HTR-8/SVneo (cell line): ENCODE measurements around the gene AMBRA1.
"Not testable (repeated sequence)": the region's sequence is repeated elsewhere in the genome, so short reads cannot be mapped to it uniquely, and the experiment has no call there.

ENCODE experiments used
- DNase-seq: peaks from one replicate; pipeline ENCODE4 v3.0.0; 2011; ENCODE audit warnings: low spot score, mixed read lengths; ENCODE audit not compliant: insufficient read length
- FAIRE-seq: peaks from 2 replicates; lab custom pipeline; 2011; peaks lifted over from hg19 to GRCh38; lab: Jason Lieb, UNC

AMBRA1 gene

DNA sequence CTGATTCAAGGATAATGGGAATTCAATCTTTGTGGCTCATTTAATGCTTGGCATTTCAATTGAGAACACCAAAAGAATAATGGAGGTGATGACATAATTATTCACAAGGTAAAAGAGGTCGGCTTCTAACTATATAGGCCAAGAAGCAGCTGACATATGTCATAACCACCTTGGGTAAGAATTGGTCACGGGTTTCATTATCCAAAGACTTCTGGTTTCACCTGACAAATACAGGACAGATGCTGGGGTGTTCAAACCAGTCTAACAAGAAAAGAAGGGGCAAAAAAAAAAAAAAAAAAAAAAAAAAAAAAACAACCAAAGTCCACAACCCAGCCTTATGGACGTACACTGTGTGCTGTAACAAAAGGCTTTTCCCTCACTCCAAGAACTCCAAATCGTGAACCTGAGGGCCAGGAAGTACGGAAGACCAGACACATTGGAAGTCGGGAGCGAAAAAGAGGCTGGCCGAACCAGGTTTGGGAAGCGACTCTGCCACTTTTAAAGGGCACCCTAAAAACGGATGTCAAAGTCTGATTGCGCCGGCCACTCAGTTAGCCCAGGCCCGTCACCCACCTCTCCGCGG is 22.8 kb upstream of the AMBRA1 start:
- FAIRE-seq (no peak), DNase-seq (no peak)

DNA sequence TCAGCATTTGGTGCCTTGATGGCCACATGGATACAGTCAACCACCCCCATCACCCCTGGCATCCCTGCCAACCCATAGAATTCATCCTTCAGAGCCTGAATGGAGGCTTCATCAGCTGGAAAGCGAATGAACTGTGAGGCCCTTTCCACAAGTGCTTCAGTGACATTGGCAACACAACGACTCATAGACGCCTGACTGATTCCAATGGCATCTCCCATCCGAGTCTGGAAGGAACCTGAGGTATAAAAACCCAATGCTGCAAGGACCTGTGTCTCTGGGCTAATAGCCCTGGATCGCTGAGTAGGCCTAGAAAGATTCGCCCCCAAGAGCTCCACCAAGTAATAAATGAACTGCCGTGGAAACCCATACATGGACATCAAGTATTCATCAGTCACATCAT is 21.9 kb upstream of the AMBRA1 start:
- DNase-seq (no peak), FAIRE-seq (no peak)

DNA sequence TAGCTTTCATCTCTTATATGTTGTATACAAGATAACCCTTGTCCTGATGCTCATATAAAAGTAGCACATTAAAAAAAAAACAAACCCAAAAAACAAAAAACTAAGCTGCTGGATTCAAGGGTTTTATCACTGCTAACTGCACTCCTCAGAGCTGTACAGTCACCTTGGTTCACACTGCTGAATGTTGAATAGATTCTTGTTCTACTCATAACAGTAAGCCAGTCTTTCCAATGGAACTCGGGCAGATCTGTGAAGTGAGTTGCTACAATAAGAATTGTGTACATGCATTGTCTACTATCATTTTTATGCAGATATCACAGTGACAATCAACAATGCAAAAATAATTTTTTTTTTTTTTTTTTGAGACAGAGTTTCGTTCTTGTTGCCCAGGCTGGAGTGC is 18.5 kb upstream of the AMBRA1 start:
- DNase-seq (no peak), FAIRE-seq (no peak)

DNA sequence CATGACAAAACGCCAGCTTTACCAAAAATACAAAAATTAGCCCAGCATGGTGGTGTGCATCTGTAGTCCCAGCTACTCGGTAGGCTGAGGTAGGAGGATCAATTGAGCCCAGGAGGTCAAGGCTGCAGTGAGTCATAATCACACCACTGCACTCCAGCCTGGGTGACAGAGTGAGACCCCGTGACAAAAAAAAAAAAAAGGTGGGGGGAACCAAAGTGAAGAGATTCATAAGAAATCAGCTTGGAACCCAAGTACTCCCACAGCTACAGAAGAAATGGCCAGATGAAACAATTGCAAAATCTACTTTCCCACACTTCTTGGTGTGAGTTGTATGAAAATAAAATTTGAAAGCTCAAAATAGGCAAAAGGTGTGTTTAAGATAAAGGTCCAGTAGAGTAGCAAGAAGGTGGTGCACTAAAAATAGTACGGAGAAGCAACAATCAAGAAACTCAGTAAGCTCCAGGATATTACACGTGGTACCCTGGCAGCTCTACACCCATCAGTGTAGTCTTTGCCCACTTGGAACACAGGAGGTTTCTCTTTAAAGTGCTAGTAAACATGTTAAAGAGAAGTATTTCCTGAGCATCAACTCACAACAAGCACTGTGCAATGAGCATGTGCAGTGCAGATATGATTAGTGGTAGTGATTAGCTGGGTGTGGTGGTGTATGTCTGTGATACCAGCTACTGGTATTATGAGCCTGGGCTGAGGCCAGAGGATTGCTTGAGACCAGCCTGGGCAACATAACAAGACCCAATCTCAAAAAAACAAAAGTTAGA is 17.9 kb upstream of the AMBRA1 start:
- no peak for FAIRE-seq

DNA sequence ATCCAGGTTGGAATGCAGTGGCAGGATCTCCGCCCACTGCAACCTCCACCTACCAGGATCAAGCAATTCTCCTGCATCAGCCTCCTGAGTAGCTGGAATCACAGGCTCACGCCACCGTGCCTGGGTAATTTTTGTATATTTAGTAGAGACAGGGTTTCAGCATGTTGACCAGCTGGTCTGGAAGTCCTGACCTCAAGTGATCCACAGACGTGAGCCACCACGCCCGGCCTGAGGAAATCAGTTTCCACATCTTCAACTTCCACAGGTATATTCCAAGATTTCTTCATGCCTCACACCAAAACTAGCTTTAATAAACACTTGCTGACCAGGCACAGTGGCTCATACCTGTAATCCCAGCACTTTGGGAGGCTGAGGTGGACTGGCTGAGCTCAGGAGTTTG is 15.6 kb upstream of the AMBRA1 start:
- no peak for FAIRE-seq
- DNase-seq = no peak

More for the DNA sequence above, 17.9 kb upstream of the AMBRA1 start:
- no peak for DNase-seq

DNA sequence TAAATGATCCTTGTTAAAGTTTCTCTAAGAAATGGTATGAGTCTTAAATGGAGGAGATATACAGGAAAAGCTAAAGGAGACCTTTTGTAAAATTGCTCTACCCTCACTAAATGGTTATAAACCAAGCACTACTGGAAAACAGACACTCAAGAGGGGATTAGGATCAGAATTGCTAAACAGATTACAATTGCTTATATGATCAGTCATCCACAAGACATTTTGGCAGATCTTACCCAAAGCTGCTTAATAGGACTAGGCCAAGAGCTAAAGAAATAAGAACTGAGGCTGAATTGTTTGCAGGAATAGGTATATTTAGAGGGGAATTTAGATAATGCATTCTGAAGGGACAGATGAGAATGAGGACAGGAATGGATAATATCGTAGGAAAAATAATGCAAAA is 13.7 kb upstream of the AMBRA1 start:
- no peak for DNase-seq
- FAIRE-seq = no peak

DNA sequence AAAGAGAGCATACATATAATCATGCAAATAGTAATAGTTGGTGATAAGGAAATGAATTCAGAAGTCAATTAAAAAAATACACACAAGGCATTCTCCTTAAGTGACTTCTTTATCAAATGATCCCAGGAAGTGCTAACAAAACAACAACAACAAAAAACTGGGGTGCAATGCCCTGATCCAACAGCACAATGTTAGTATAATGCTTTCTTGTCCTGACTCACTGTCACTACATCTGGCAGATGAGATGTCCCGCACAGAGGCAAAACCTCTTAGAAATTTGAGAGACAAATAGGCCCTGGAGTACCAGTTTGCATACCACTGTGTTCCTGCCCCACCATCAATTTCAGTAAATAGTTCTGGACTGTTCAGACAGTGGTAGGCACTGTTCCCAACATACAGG is 11.0 kb upstream of the AMBRA1 start:
- no peak for FAIRE-seq
- DNase-seq = no peak

DNA sequence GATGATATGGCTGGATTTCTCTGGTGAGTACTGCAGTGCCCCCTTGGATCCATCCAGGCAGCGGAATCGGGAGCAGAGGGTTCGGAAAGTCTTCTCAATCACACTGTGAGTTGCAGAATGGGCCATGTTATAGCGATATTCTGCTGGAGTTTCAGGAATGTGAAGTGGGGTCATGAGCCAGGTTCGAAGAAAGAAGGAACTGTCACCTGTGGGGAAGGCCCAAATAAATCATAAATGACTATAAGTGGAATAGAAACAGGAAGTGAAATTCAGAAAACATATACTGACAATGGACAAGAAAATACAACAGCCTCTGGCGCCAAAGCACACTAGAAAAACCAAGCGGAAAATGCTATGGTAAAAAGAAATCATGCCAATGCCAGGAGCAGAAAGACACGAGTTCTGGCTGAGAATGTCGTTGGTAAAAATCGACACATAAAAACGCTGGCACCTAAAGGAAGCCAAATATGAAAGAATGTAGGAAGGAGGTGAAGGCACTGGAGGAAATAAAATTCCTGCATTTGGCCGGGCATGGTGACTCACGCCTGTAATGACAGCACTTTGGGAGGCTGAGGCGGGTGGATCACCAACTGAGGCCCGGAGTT is 10.0 kb upstream of the AMBRA1 start:
- no peak for FAIRE-seq

DNA sequence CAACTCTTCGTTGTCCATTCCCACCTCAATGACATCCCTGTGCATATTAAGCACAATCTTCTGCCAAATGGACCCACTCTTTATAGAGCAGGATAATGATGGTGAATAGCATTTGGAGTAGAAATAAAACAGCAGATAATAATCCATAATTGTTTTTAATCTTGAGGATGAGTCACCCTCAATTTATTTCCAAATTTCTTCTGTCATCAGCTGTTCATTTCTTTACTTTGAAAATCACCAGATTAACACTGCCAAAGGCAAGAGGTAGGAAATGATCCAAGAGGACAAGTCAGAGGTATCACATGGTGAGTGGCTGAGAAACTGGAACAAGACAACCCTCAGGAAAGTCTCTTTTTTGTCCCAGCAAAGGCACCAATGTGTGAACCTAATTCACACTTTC is 7.3 kb upstream of the AMBRA1 start:
- FAIRE-seq = no peak
- DNase-seq = no peak

More for the DNA sequence above, 10.0 kb upstream of the AMBRA1 start:
- DNase-seq = no peak

DNA sequence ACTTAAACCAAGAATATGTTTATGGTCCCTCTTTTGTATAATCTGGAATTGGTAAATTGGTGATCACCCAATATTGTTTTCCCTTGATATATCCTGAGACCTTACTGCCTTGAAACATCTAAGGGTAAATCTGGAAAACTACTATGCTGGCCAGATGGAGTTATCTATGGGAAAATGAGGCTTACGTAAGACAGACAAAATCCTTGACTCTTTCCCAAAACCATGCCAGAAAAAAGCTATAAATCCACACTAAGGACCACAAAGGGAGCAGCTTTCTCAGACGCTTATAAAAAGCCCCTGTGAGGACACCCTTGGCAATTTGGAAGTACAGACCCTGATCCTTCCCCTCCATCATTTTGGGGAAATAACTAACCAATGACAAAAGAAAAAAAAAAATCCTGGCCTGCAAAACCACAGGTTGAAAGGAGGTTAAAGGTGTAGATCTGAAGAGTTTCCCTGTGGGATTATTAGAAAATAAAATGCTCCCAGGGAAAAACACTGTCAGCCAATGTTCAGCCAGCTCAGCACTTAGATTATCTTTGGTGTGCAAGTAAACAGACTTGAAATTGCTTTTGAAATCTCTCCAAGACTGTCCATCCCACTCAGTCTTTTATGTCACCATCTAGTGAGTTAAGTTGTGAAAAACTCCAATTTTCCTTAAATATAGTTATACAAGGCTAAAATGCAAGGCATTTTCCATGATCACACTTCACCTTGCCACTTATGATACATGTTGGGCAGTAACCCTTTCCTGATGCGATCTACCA is 6.6 kb upstream of the AMBRA1 start:
- DNase-seq = no peak
- FAIRE-seq = no peak

DNA sequence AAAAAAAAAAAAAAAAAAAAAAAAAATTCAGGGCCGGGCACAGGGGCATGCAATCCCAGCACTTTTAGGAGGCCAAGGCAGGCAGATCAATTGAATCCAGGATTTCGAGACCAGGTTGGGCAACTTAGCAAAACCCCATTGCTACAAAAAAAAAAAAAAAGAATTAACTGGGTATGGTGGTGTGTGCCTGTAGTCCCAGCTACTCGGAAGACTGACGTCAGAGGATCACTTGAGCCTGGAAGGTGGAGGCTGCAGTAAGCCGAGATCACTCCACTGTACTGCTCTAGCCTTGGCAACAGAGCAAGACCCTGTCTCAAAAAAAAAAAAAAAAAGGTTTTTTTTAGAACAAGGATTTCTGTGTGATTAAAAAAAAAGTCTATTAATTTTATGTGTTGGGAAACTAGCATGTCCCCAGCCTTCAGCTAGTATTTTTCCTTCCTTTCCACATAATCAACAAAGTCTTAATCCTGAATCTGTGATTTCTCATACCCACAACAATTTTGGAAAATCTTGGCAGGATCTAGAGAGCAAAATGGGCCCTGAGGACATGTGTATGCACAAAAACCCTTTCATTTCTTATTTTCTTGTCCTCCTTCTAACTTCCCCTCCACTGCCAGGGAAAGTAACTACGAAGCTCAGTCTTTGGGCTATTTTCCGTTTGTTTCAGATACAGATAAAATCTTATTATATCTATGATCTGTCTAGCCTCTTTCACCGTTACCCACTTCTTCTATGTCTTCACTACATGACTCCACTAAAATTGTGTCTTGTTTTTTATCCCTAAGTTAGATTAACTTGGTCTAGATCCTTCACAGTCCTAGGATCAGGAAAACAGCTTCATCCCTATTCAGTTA is 5.7 kb upstream of the AMBRA1 start:
- no peak for FAIRE-seq
- no peak for DNase-seq

DNA sequence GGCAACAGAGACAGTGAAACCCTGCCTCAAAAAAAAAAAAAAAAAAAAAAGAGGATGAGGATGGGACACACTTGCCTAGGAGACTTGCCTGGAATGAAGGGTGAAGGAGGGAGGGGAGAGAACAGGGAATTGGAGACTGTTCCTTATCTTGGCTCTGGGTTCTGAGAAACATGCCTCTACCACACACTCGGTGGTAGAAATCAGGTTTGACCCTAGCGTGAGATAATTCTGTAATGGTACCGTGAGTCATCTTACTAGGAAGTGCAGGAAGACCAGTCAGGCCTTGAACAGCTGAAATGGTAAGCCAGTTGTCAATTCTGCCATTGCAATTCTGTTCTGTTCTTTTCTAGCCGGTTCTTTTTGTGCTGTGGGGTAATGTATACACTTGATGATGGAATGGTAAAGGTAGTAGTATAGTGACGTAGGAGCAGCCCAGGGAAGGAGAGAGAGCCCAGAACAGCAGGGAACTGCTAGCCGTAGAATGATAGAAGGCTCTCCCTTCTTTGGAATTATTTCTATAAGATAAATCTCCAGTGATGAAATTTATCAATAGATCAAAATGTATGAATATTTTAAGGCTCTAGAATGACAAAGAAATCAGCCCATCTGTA is 3.9 kb upstream of the AMBRA1 start:
- DNase-seq (no peak), FAIRE-seq (no peak)

DNA sequence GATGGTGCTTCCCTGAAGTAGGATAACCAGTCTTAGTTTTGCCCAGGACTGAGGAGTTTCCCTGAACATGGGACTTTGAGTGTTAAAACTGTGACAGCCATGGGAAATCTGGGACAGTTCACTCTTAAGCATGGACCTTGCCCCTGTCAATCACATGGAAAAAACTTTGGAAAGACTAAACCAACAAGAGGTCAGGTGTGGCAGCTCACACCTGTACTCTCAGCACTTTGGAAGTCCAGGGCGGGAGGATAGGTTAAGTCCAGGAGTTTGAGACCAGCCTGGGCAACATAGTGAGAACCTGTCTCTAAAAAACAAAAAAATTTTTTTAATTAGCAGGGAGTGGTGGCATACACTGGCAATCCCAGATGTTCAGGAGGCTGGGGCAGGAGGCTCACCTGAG is 3.3 kb upstream of the AMBRA1 start:
- DNase-seq = no peak
- FAIRE-seq = no peak

DNA sequence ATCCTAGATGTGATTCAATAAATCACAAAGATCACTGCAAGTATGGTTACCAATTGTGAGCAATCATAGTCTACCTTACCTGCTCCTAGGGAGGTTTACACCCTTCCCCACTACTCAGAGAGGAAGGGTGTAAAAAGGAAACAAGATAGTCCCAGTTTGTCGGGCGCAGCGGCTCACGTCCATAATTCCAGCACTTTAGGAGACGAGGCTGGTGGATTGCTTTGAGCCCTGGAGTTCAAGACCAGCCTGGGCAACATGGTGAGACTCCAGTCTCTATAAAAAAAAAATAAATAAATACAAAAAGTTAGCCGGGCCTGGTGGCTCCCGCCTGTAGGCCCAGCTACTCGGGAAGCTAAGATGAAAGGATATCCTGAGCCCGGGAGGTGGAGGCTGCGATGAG is 962 bp upstream of the AMBRA1 start:
- FAIRE-seq = no peak
- DNase-seq = no peak

DNA sequence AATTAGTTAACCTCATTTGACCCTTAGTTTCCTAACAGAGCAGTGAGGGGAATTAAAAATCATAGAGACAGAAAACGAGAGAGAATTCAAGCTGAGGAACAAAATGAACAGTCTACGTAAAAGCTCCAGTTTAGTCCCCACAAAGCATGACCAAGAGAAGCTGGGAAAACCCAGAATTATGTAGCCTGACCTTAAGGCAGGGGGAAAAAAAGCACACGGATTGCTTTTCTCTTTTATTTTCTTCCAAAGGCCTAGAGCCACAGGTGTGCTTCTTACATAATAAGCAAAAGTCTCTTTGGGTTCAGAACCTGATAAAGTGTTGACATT is 514 bp upstream of the AMBRA1 start:
- FAIRE-seq = no peak

DNA sequence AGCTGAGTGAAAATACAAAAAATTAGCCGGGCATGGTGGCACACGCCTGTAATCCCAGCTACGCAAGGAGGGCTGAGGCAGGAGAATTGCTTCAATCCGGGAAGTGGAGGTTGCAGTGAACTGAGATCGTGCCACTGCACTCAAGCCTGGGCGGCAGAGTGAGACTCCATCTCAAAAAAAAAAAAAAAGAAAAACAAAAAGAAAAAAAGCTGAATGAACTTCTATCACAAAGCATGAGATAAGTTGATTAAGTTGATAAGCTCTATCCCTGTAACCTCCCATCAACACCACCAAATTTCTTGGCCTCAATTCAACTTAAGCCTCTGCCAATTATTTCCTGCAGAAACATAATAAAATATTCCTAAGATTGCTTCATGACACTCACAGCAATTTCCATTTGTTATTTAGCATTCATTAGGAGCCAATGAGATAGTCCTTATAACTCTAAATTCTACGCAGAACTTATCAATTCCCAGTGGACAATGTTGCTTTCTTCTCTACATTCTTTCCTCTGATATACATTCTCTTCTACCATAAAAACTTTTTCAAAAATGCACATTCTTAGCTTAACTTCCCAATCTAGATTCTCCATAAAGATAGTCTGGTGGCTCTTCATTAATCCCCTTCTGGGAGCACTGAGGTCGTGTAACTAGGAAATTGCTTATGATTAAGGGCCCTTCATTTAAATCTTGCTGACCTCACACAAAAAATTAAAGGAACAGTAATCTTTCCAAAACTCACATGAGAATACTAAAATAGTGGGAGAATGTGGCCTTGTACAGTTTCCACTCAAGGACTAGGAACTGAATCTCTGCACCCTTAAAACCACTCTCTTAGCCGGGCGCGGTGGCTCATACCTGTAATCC is 2.9 kb downstream of the AMBRA1 start:
- DNase-seq (no peak), FAIRE-seq (no peak)

More for the DNA sequence above, 514 bp upstream of the AMBRA1 start:
- DNase-seq = no peak

DNA sequence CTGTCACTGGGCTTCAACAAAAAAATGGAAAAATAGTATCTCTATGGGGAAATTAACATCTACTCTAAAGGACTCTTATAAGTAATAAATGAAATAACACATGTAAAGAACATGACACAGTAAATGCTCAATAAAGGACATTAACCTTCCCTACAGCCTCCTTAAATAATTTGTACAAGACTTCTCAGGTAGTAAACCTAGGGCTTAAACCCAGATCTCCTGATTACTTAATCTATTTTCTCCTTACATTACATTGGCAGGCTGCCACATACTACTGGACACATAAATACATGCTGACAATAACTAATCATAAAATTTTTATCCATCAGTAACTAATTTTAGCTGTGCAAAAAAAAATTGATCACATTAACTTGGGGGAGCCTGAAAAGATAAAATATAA is 4.9 kb downstream of the AMBRA1 start:
- FAIRE-seq (no peak), DNase-seq (no peak)

DNA sequence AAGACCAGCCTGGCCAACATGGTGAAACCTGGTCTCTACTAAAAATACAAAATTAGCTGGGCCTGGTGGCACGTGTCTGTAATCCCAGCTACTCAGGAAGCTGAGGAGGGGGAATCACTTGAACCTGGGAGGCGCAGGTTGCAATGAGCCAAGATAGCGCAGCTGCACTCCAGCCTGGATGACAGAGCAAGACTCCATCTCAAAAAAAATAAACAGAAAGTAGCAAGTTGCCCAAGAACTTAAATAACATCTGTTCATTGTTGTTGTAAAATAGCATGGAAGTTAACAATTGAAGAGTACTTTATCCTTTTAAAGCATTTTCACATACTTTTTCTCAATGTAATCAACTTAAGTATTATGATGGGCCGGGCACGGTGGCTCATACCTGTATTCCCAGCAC is 5.7 kb downstream of the AMBRA1 start:
- FAIRE-seq = no peak
- no peak for DNase-seq

DNA sequence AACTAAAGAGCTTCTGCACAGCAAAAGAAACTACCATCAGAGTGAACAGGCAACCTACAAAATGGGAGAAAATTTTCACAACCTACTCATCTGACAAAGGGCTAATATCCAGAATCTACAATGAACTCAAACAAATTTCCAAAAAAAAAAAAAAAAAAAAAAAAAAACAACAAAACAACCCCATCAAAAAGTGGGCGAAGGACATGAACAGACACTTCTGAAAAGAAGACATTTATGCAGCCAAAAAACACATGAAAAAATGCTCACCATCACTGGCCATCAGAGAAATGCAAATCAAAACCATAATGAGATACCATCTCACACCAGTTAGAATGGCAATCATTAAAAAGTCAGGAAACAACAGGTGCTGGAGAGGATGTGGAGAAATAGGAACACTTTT is 10.3 kb downstream of the AMBRA1 start:
- not testable (repeated sequence) for DNase-seq, FAIRE-seq
